NCI-H345 (cell line): ENCODE data around the gene ANP32E.
"Not testable (repeated sequence)": the region's sequence is repeated elsewhere in the genome, so short reads cannot be mapped to it uniquely, and the experiment has no call there.

Experiments
- DNase-seq: peaks from one replicate; lab custom pipeline; 2025; lab: John Stamatoyannopoulos, UW

Gene ANP32E

DNA sequence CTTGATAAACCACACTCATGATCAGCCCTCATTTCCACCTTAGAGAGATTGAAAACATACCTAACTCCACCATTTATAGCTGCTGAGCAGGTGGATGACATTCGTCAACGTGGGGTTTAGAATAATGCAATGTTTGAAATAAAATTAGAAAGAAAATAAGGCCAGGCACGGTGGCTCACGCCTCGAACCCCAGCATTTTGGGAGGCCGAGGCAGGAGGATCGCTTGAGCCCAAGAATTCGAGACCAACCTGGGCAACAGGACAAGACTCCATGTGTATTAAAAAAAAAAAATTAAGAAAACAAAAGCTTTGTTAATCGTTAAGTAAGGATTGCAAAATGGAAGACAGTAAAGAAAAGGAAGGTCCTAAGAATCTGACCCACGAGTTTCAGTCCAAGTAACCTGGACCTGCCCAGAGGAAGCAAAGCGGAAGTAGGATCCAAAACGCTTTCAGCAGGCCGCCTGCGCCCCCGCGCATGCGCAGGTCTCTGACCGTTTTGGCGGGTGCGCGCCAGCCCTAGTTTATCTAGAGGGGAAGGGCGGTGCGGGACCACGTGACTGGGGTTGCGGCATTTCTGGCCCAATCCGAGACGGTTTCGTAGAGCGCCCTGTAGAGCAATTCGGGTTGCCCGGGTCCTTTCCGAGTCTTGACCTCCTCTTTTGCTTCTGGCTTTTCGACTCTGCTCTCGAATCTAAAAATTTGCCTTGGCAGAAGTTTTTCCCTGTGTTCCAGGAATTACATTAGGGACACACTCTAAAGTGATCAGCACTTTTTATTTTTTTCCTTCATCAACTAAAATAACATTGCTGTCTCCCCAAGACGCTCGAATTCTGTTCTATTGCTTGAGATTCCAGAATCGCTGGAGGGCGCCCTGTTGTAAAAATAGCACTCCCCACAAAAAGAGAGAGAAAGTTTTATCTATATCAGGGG, 22.5 kb downstream of the ANP32E start:
- DNase-seq = peak; percentile 68

DNA sequence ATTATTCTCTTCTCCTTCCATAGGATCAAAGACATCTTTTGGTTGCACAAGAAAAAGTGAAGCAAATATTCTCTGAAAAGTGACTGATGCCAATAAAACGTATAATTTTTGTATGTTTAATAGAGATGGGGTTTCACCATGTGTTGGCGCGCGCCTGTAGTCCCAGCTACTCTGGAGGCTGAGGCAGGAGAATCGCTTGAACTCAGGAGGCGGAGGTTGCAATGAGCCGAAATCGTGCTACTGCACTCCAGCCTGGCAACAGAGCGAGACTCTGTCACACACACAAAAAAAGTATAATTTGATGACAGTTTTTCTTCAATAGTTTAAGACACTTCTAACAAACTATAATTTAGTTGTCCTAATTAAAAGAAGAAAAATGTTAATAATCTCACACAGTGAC, 23.8 kb downstream of the ANP32E start:
- DNase-seq = no peak

DNA sequence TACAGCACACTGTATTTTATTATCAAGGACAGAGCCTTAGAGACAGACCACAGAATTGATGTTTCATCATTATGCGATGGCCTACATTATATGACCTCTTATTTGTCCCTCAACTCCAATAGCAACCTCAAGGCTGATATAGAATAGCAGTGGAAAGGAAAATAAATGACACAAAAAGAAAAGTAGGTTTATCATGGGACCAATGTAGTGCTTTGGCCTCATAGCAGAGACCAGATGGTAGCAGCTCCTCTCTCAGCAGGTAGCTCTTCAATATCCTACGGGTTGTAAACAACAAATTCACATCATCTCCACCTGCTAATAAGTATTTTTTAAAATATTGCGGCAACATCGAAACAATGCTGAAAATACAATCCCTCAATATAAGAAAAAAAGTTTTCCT, 25.2 kb downstream of the ANP32E start:
- DNase-seq = no peak

- no peak for DNase-seq
Observed at GRCh38 chr1:150210091-150210490, 25.8 kb downstream of the ANP32E start.

DNA sequence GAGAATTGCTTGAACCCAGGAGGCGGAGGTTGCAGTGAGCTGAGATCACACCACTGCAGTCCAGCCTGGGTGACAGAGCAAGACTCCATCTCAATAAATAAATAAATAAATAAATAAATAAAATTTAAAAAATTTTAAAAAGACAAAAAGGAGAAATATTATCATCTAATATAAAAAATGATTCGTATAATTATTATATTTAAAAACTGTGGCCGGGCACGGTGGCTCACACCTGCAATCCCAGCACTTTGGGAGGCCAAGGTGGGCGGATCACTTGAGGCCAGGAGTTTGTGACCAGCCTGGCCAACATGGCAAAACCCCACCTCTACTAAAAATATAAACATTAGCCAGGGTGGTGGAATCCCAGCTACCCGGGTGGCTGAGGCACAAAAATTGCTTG, 27.5 kb downstream of the ANP32E start:
- DNase-seq = not testable (repeated sequence)

GRCh38 chr1:150207281-150207971, 28.5 kb downstream of the ANP32E start:
- no peak for DNase-seq

GRCh38 chr1:150196417-150196816, 39.5 kb downstream of the ANP32E start:
- DNase-seq = no peak

GRCh38 chr1:150194381-150195031, 41.4 kb downstream of the ANP32E start:
- no peak for DNase-seq

GRCh38 chr1:150192012-150192411, 43.9 kb downstream of the ANP32E start:
- no peak for DNase-seq

DNA sequence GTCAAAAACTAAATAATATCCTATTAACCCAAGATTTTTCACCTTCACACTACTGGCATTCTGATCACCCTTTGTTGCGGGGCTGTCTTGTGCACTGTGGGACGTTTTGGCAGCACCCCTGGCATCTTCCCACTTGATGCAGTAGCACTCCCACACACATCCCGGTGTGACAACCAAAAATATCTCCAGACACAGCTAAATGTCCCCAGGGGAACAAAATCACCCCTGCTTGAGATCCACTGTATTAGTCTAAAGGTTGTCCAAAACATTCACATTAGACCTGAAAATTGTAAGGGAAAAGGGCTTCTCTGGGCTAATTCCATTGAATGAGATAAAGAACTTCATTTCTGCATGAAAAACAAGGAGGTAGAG, 48.4 kb downstream of the ANP32E start:
- no peak for DNase-seq

- peak; percentile 76 for DNase-seq
Observed at GRCh38 chr1:150186789-150187559, 48.9 kb downstream of the ANP32E start.

GRCh38 chr1:150186438-150186788, 49.5 kb downstream of the ANP32E start:
- not testable (repeated sequence) for DNase-seq

- no peak for DNase-seq
Observed at GRCh38 chr1:150185481-150185880, 50.4 kb downstream of the ANP32E start.

GRCh38 chr1:150183061-150183460, 52.9 kb downstream of the ANP32E start:
- no peak for DNase-seq

GRCh38 chr1:150182247-150182646, 53.7 kb downstream of the ANP32E start:
- no peak for DNase-seq

DNA sequence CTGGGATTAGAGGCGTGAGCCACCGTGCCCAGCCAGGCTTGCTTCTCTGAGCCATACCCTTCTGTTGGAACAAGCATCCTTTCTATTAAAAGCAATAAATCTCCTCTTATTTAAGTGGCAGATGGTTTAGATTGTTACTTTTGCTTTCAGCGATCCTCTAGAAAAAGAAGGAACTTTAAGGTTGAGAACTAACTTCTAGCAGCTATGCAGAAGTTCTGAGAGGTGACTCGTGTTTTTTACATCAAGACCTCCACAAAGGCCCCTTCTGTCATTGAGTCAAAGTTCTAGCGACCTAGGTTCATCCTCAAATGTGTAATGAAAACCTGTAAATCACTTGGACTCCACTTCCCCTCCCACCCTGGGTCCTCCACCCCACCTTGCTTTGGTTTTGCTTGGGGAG, 55.4 kb downstream of the ANP32E start:
- DNase-seq = no peak

DNA sequence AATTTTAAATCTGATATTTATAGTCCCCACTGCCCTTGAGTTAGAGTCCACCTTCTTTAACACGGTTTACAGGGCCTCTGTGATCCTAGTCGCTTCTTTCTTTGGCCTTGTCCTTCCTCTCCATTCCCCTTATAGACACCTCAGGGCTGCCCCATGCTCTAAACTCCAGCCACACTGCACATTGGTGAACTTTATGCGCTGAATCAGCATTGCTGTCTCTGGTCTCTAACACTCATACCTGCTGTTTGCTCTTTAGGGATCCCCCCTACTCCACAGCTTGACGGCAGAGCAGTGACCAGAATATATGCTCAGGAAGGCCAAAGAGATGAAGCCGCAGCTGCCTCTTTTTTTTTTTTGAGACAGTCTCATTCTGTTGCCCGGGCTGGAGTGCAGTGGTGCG, 56.0 kb downstream of the ANP32E start:
- DNase-seq = no peak

- no peak for DNase-seq
Observed at GRCh38 chr1:150178548-150178947, 57.4 kb downstream of the ANP32E start.

- no peak for DNase-seq
Observed at GRCh38 chr1:150176593-150176992, 59.3 kb downstream of the ANP32E start.

DNA sequence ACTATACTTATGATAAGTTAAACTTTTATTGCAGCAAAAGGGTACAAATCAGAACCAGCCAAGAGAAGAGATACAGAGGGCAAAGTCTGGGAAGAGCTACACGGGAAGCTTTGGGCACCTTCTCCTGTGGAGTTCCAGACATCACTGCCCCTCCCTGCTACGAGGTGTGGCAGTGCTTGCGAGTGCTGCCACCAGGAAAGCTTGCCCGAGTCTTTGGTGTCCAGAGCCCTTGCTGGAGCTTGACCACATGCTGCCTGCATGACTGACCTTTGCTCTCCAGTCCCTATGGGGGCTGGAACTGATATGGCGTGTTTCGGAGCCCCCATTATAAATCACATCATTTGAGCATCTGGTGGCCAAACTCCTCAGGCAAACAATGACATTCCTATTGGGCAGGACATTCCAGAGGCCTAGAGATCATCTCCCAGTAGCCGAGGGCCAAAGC, 62.7 kb downstream of the ANP32E start:
- no peak for DNase-seq

DNA sequence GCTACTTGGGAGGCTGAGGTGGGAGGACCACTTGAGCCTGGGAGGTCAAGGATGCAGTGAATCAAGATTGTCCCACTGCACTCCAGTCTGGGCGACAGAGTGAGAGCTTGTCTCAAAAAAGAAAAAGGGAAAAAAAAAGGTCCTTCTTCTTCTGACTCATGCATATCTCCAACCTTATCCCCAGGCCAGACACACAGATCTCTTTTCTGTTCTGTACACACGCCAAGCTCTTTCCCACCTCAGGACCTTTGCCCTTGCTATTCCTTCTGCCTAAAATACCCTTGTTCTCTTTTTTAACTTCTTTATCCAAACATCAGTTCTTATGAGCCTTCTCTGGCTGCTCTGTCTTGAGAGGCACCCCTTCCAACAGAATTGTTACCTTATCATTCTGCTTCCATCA, 64.1 kb downstream of the ANP32E start:
- DNase-seq = no peak

GRCh38 chr1:150168960-150169601, 66.8 kb downstream of the ANP32E start:
- DNase-seq = peak; percentile 20
